Peyer's patch (tissue), 4 donors: ENCODE data around the gene ZMAT5. TPM values are rescaled to one million over a fixed set of nuclear protein-coding genes. Genes with fewer than 3 reads are reported as not detected.

Experiments used
- DNase-seq, 3 donors: peaks; one replicate each; pipeline ENCODE4 v3.0.0-alpha.2; 2017 to 2019
- H3K27ac ChIP-seq, 4 donors: fragments of 200-600 bp; sonication (generic); one replicate each; pipeline ENCODE4 v1.5.1; 2016 to 2019
- H3K27me3 ChIP-seq, 2 donors: fragments of 200-600 bp; sonication (generic); one replicate each; pipeline ENCODE4 v1.5.1; 2019
- H3K36me3 ChIP-seq, 3 donors: fragments of 200-600 bp; sonication (generic); one replicate each; pipeline ENCODE4 v1.5.1; 2016 to 2019
- H3K4me1 ChIP-seq, 4 donors: fragments of 200-600 bp; sonication (generic); one replicate each; pipeline ENCODE4 v1.5.1; 2016 to 2019
- H3K4me3 ChIP-seq, 4 donors: fragments of 200-600 bp; sonication (generic); 1 replicate in 3 of 4; 2 replicates in 1 of 4; pipeline ENCODE4 v1.5.1; 2016 to 2019; ENCODE audit warnings: mild to moderate bottlenecking in 1 of 4
- H3K9me3 ChIP-seq, 4 donors: fragments of 200-600 bp; sonication (generic); one replicate each; pipeline ENCODE4 v1.5.1; 2016 to 2019; ENCODE audit warnings: mild to moderate bottlenecking in 1 of 4
- CTCF ChIP-seq, 6 experiments: fragments of 450-650 bp in 4 of 6; fragments of 200-600 bp in 2 of 6; sonication (generic) in 1 of 6; IDR thresholded peaks; one replicate each; pipeline ENCODE4 v1.5.1; 2017 to 2019; ENCODE audit warnings: antibody characterized with exemption in 6 of 6, mild to moderate bottlenecking in 3 of 6, moderate library complexity in 1 of 6
- POLR2A ChIP-seq, 2 donors: fragments of 450-650 bp; IDR thresholded peaks; one replicate each; pipeline ENCODE4 v1.5.1; 2017; ENCODE audit warnings: antibody characterized with exemption in 2 of 2, mild to moderate bottlenecking in 2 of 2, moderate library complexity in 2 of 2
- total RNA-seq, 4 donors: library from RNA; depleted of rRNA; stranded (reverse); fragments of >200 nt; gene quantifications; one replicate each; pipeline ENCODE4 v1.1.0, GENCODE V29; 2016

Gene ZMAT5
- total RNA-seq, 4 donors from 2014 or later: 16.2 to 22.5 (median 17.9) TPM

GRCh38 chr22:29726106-29726505 lies 40.7 kb downstream of the ZMAT5 start:
- Histone ChIP-seq H3K4me3 (no peak overlapping the region), H3K27ac (no peak overlapping the region), H3K36me3 (peaks cover 0 to 8% (median 0%) of the 10 kb centered on the region in 3 donors), H3K27me3 (peaks cover 0 to 3% of the 10 kb centered on the region in 2 donors), H3K9me3 (no peaks in the 10 kb centered on the region), H3K4me1 (no peaks in the 10 kb centered on the region)
- TF ChIP-seq POLR2A (IDR thresholded peaks at IDR 0.05): no peak
- no peak for TF ChIP-seq CTCF (IDR thresholded peaks at IDR 0.05)
- no peak for DNase-seq

- TF ChIP-seq CTCF (IDR thresholded peaks at IDR 0.05) (no peak), POLR2A (IDR thresholded peaks at IDR 0.05) (no peak)
- Histone ChIP-seq H3K36me3 (no peaks in the 10 kb centered on the region), H3K27ac (no peak overlapping the region), H3K4me1 (peaks cover 0 to 9% (median 4%) of the 10 kb centered on the region in 4 donors), H3K9me3 (no peaks in the 10 kb centered on the region), H3K27me3 (peaks cover 0 to 12% of the 10 kb centered on the region in 2 donors), H3K4me3 (no peak overlapping the region)
- DNase-seq: no peak
Observed at GRCh38 chr22:29724843-29725242, 42.0 kb downstream of the ZMAT5 start.

- peaks cover 0 to 12% (median 5%) of the 10 kb centered on the region in 4 donors for H3K4me1 ChIP-seq
- H3K4me3 ChIP-seq: no peak overlapping the region
- no peaks in the 10 kb centered on the region for H3K36me3 ChIP-seq
- H3K27me3 ChIP-seq: peaks cover 0 to 16% of the 10 kb centered on the region in 2 donors
- no peaks in the 10 kb centered on the region for H3K9me3 ChIP-seq
- no peak for DNase-seq
- no peak overlapping the region for H3K27ac ChIP-seq
- TF ChIP-seq POLR2A (IDR thresholded peaks at IDR 0.05) (no peak), CTCF (IDR thresholded peaks at IDR 0.05) (no peak)
Observed at GRCh38 chr22:29723766-29724165, 43.0 kb downstream of the ZMAT5 start.

GRCh38 chr22:29722587-29722986 lies 44.2 kb downstream of the ZMAT5 start:
- DNase-seq: no peak
- H3K4me1 ChIP-seq: peaks cover 0 to 12% (median 5%) of the 10 kb centered on the region in 4 donors
- TF ChIP-seq CTCF (IDR thresholded peaks at IDR 0.05) (no peak), POLR2A (IDR thresholded peaks at IDR 0.05) (no peak)
- no peak overlapping the region for H3K27ac ChIP-seq
- H3K9me3 ChIP-seq: no peaks in the 10 kb centered on the region
- no peaks in the 10 kb centered on the region for H3K36me3 ChIP-seq
- peaks cover 0 to 16% of the 10 kb centered on the region in 2 donors for H3K27me3 ChIP-seq
- H3K4me3 ChIP-seq: no peak overlapping the region

- H3K9me3 ChIP-seq: no peaks in the 10 kb centered on the region
- DNase-seq: no peak
- TF ChIP-seq CTCF (IDR thresholded peaks at IDR 0.05) (no peak), POLR2A (IDR thresholded peaks at IDR 0.05) (no peak)
- no peak overlapping the region for H3K27ac ChIP-seq
- peaks cover 0 to 16% of the 10 kb centered on the region in 2 donors for H3K27me3 ChIP-seq
- no peak overlapping the region for H3K4me3 ChIP-seq
- no peaks in the 10 kb centered on the region for H3K36me3 ChIP-seq
- H3K4me1 ChIP-seq: peaks cover 0 to 12% (median 5%) of the 10 kb centered on the region in 4 donors
Observed at GRCh38 chr22:29722151-29722550, 44.7 kb downstream of the ZMAT5 start.
